Right ventricle myocardium superior (tissue), 1 donor: Measurements from ENCODE around the gene NKAIN2. TPM values are rescaled to one million over a fixed set of nuclear protein-coding genes. Genes with fewer than 3 reads are reported as not detected.
"Not testable (repeated sequence)": the region's sequence is repeated elsewhere in the genome, so short reads cannot be mapped to it uniquely, and the experiment has no call there.

Experiments
- ATAC-seq: fragments of 200-7000 bp; cut with Tn5 transposase; one replicate; pipeline ENCODE4 v1.9.1; 2020; ENCODE audit warnings: mild to moderate bottlenecking; ENCODE audit not compliant: poor library complexity
- DNase-seq: peaks from one replicate; pipeline ENCODE4 v3.0.0-alpha.2; 2020
- intact Hi-C: fragments of 100-400 bp; cut with DNase I; formaldehyde crosslinking; loops from one replicate; pipeline ENCODE4 v1.11.2; 2022
- total RNA-seq: library from RNA; stranded (reverse); fragmentation: NEBNext Ultra II Directional; extraction: Animal tissue kit (Norgen Biotek cat#: 25700); gene quantifications from one replicate; pipeline ENCODE4 v1.2.1, GENCODE V29; 2021
- donor health status: DM: no; HTN: yes; CAD: no; lungs with severe emphysema.

NKAIN2 gene
- total RNA-seq, 1 donor from 2014 or later = 0.22 TPM

GRCh38 chr6:124658053-124658452 is 854.4 kb downstream of the NKAIN2 start:
- DNase-seq (no peak), ATAC-seq (no peak)
- intact Hi-C loops = no loop called here

- no peak for DNase-seq
- no peak for ATAC-seq
- intact Hi-C loops = no loop called here
These were observed 855.8 kb downstream of the NKAIN2 start for GRCh38 chr6:124659427-124659826.

DNA sequence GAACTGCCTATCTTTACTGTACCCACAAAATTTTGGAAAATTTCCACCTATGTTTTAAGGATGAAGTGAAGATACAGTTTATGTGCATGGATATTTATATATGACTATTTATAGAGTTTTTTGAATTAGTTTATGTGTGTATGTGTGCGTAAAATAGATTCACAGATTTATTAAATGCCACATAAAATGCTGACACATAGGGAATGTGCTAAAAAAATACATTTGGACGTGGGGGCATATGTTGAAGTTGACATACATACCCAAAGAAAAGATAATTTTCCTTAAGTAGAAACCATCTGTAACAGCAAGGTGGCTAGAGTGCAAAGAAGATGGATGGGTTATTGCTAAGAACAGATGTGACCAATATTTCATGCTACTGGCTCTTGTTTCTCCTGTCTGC is 856.5 kb downstream of the NKAIN2 start:
- intact Hi-C loops = no loop called here
- no peak for ATAC-seq

GRCh38 chr6:124661097-124661661 is 857.5 kb downstream of the NKAIN2 start:
- intact Hi-C loops = no loop called here
- DNase-seq = no peak
- no peak for ATAC-seq

More for the DNA sequence above, 856.5 kb downstream of the NKAIN2 start:
- no peak for DNase-seq

DNA sequence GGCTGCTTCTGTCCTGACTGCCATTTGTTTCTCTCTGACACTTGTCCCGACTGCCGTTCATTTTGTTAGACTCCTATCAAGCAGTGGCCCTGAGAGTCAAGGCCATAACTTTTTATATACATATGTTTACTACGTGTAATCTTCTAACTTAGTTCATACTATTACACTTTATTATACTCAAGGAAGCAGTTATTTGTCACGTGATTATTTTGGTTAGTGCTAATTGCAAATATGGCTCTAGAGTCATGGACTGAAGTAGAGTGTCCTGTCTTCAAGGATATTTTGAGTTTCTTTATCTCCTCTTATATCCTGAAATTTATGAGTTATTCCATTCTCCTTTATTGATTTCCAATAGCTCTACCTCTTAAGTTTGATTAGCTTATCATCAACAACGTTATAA is 864.4 kb downstream of the NKAIN2 start:
- no peak for ATAC-seq
- intact Hi-C loops = no loop called here

GRCh38 chr6:124669713-124670480 is 866.2 kb downstream of the NKAIN2 start:
- DNase-seq (no peak), ATAC-seq (no peak)
- intact Hi-C loops = no loop called here

More for the DNA sequence above, 864.4 kb downstream of the NKAIN2 start:
- DNase-seq = no peak

DNA sequence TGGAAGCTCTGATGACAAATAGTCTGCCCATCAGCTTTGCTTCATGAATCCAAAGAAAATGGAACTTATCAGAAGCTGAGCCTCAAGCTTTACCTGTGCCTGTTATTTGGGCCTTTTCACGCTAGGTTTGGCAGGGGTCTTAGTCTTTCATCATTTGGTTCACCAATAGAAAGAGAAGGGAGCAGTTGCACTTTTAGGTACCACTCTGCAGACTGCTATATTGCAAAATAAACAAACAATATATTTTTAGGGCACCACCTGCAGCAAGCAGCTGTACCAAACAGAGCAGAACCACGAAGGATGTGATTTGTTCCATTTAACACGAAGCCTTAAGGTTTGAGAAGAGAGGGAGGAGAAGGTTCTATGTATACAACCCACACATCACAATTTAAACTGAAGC is 867.1 kb downstream of the NKAIN2 start:
- DNase-seq = no peak
- intact Hi-C loops = no loop called here

DNA sequence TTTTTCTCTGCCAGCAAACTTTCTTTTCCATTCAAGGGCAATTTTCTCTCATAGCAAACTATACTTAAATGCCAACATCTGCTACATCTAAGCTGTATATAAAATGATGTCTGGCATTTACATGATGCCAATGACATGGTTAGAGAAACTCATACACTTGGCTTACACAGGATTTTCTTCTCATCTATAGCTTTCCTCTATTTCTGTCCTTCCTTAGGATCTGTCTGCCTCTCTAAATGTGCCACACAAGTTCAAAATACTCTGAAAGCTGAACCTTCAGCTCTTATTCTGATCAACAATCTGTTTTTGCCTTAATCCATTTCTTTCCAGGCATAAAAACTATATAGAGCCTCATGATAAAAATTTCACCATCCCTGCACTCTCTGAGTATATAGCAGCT is 867.7 kb downstream of the NKAIN2 start:
- ATAC-seq (no peak), DNase-seq (no peak)
- intact Hi-C loops = no loop called here

More for the DNA sequence above, 867.1 kb downstream of the NKAIN2 start:
- ATAC-seq = no peak

DNA sequence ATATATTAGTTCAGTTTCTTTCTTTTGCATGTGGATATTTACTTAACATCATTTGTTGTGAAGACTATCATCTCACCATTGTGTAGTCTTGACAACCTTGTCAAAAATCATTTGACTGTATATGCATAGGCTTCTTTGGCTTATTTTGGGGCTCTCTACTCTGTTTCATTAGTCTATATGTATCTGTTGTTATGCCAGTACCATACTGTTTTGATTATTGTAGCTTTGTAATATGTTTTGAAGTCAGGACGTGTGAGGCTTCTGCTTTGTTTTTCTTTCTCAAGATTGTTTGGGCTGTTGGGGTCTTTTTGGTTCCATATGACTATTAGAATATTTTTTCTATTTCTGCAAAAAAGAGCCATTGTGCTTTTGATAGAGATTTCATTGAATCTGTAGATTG is 870.4 kb downstream of the NKAIN2 start:
- ATAC-seq (no peak), DNase-seq (no peak)
- intact Hi-C loops = no loop called here

DNA sequence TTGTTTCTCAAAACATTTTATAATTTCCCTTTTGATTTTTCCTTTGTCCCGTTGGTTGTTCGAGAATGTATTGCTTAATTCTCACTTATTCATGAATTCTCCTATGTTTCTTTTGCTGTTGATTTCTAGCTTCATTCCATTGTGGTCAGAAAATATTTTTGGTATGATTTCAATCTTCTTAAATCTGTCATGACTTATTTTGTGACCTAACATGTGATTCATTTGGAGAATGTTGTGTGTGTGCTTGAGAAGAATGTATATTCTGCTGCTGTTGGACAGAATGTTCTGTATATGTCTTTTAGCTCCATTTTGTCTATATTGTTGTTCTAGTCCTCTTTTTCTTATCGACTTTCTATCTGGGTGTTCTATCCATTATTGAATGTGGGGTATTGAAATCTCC is 872.4 kb downstream of the NKAIN2 start:
- intact Hi-C loops = no loop called here
- ATAC-seq = no peak
- DNase-seq = no peak

DNA sequence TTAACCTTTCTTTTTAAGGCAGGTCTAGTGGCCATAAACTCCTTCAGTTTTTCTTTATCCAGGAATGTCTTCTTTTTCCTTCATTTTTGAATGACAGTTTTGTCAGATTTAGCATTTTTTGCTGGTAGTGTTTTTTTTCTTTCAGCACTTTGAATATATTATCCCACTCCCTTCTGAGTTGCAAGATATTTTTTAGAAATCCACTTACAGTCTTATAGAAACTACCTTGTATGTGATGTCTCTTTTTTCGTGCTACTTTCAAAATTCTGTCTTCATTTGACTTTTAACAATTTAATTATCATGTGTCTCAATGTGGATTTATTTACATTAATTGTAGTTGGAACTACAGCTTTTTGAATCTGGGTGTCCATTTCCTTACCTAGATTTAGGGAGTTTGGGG is 874.2 kb downstream of the NKAIN2 start:
- intact Hi-C loops = no loop called here
- DNase-seq (no peak), ATAC-seq (no peak)

DNA sequence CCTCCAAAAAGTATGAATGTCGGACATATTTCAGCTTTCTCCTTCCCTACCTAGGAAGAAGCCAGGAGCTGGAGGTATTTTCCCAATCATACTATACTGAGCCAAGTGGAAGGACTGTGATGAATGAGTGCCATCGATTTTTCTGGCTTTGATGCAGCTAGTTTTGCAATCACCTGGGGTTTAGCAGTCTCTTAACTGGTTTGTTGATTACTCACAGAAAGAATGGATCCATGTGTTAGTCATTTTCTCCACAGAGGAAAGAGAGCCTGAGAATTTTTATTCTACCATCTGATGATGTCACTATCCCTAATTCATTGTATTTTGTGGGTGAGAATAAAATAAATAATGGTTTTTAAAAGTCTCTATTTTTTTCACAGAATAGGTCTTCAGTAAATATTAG is 875.7 kb downstream of the NKAIN2 start:
- intact Hi-C loops = no loop called here
- ATAC-seq (no peak), DNase-seq (no peak)

DNA sequence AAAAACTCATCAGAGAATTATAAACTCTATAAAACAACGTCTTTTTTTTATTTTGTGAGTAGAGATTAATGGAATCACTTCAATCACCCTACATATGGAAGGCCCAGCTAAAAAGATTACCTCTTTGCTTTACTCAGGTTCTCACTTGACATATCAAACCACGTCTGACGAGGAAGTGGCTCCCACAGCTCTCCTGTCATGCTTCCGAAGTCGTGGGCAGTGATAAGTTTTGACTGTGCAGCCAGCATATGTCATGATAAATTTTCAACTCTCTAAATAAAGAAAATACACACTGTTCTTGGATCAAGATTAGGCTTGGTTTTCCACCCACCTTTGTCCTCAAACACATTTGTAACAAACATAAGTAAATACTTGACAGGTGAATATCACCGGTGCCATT is 879.1 kb downstream of the NKAIN2 start:
- no peak for ATAC-seq
- no peak for DNase-seq
- intact Hi-C loops = no loop called here

GRCh38 chr6:124683507-124683906 is 879.8 kb downstream of the NKAIN2 start:
- ATAC-seq (no peak), DNase-seq (no peak)
- intact Hi-C loops = no loop called here

DNA sequence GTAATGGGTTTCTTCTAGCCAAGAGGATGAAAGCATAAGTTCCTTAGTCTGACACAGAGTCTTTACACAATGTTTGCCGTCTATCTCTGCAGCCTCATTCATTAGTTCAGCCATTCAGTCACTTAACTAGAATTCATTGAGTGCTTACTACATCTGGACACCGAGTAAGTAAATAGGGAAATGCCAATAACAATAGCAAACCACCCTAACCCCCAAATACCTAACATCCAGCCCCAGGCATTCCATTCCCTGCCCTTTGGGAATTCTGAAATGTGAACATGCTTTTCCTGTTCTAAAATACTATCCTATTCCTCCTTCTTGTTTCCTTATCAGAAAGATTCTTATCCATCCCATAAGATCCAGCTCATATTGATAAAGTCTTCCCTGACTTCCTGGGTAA is 881.0 kb downstream of the NKAIN2 start:
- DNase-seq (no peak), ATAC-seq (no peak)
- intact Hi-C loops = no loop called here

GRCh38 chr6:124688369-124688768 is 884.7 kb downstream of the NKAIN2 start:
- intact Hi-C loops = no loop called here
- DNase-seq (no peak), ATAC-seq (no peak)

- ATAC-seq (no peak), DNase-seq (no peak)
- intact Hi-C loops = no loop called here
These were observed 890.6 kb downstream of the NKAIN2 start for GRCh38 chr6:124694139-124694705.

GRCh38 chr6:124699038-124699437 is 895.4 kb downstream of the NKAIN2 start:
- ATAC-seq (no peak), DNase-seq (no peak)
- intact Hi-C loops = no loop called here

GRCh38 chr6:124703541-124703940 is 899.9 kb downstream of the NKAIN2 start:
- intact Hi-C loops = no loop called here
- ATAC-seq = no peak
- no peak for DNase-seq

- ATAC-seq, intact Hi-C loops, DNase-seq: not testable (repeated sequence)
These were observed 908.9 kb downstream of the NKAIN2 start for GRCh38 chr6:124712532-124712931.
